CD4-positive, alpha-beta T cell treated with Interleukin-17A for 4 hours (primary cell): ENCODE measurements around the gene BBS5.
"Not testable (repeated sequence)": the region's sequence is repeated elsewhere in the genome, so short reads cannot be mapped to it uniquely, and the experiment has no call there.

Experiments used
- DNase-seq: peaks from one replicate; pipeline ENCODE4 v3.0.0-alpha.2; 2020; ENCODE audit warnings: mixed read lengths

The BBS5 gene

GRCh38 chr2:169479257-169480078 is at the start of gene BBS5:
TSS of gene BBS5 (plus strand) at chr2:169479494. CDS start at chr2:169479554, 60 bp downstream.
- peak; percentile 77 for DNase-seq

DNA sequence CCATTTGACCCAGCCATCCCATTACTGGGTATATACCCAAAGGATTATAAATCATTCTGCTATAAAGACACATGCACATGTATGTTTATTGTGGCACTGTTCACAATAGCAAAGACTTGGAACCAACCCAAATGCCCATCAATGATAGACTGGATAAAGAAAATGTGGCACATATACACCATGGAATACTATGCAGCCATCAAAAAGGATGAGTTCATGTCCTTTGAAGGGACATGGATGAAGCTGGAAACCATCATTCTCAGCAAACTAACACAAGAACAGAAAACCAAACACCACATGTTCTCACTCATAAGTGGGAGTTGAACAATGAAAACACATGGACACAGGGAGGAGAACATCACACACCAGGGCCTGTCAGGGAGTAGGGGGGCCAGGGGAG is 47.5 kb upstream of the BBS5 start:
- not testable (repeated sequence) for DNase-seq

DNA sequence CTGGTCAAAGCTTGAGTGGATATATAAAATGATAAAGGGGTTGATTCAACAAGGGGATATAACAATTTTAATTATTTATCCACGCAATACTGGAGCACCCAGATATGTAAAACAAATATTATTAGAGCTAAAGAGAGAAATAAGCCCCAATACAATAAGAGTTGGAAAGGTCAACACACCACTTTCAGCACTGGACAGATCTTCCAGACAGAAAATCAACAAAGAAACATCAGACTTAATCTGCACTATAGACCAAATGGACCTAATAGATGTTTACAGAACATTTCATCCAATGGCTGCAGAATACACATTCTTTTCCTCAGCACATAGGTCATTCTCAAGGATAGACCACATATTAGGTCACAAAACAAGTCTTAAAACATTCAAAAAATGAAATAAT is 45.1 kb upstream of the BBS5 start:
- DNase-seq, result not testable (repeated sequence)

DNA sequence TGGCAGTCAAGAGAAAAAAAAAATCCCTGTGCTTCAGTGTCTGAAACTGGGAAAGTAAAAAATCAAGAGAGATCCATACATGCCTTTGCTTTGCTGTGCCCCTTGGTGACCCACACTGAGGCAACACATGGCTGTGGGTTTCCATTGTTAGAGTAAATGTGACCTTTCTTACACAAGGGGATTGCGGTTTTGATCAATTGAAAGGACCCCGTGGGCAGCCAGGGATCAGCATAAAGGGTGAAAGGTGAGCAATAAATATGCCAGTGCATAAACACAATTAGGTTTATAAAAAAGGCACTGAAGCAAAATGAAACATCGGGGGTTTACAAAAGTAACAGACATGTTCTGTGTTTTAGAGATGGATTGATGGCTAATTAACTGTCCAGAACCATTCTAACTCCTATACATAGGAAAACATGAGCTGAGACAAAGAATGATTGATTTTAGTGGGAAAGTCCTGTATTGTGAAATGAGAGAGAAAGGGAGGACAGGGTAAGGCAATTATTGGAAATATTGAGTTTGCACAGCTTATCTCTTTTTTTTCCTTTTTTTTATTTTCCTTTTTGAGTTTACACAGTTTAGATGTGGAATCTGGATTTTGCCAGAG is 40.7 kb upstream of the BBS5 start:
- DNase-seq, result no peak

- DNase-seq, result no peak
Observed at GRCh38 chr2:169439900-169440299, 39.4 kb upstream of the BBS5 start.

DNA sequence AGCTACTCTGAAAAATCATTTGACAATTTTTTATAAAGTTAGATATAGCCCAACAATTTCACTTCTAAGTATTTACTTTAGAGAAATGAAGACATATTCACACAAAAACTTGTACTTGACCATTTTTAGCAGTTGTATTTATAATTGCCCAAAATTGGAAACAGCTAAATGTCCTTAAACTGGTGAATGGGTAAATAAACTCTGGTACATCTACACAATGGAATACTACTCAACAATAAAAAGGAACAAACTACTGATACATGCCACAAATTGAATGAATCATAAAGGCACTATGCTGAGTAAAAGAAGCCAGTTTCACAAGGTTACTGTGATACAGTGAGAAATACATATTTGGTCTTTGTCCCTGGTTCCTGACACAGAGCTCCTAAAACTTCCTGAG is 32.8 kb upstream of the BBS5 start:
- no peak for DNase-seq

- no peak for DNase-seq
Observed at GRCh38 chr2:169448316-169448715, 31.0 kb upstream of the BBS5 start.

GRCh38 chr2:169448865-169449264 is 30.4 kb upstream of the BBS5 start:
- DNase-seq, result no peak

DNA sequence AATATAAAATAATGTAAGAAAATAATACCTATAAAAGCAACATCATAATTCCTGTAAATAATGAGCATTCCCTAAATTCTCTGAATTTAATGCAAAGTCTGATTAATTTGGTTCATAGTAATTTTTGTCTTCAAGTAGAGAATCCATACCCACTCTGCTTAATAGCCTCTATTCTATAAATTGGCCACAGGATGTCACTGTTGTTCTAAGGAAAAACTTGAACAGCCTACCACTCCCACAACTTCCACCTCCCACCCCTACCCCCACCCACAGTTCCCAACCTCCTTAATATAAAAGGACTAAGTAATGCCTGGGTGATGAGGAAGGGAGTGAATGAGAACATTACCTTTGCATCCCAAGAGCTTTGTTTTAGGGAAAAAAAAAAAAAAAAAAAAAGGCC is 27.2 kb upstream of the BBS5 start:
- no peak for DNase-seq

GRCh38 chr2:169453044-169453443 is 26.2 kb upstream of the BBS5 start:
- not testable (repeated sequence) for DNase-seq

DNA sequence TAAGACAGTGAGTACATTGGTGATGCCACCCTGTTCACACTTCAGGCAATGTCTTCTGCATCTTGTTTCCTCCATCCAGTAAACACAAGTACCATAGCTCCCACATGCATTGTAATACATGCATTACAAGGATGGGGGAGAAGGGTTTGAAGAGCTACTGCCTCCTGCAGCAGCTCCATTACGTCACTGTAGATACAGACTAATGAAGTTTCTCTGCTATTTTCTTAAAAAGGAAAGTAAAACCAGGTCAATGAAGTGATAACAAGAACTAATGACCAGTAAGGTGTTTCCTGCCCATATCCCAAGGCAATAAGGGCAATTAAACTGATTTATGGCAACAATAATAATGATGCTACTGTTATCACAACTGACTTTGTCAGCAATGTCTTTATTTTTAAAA is 18.2 kb upstream of the BBS5 start:
- no peak for DNase-seq

GRCh38 chr2:169462896-169463695 is 16.2 kb upstream of the BBS5 start:
- DNase-seq, result no peak

GRCh38 chr2:169464466-169464865 is 14.8 kb upstream of the BBS5 start:
- DNase-seq, result no peak

GRCh38 chr2:169464882-169465281 is 14.4 kb upstream of the BBS5 start:
- DNase-seq, result no peak

DNA sequence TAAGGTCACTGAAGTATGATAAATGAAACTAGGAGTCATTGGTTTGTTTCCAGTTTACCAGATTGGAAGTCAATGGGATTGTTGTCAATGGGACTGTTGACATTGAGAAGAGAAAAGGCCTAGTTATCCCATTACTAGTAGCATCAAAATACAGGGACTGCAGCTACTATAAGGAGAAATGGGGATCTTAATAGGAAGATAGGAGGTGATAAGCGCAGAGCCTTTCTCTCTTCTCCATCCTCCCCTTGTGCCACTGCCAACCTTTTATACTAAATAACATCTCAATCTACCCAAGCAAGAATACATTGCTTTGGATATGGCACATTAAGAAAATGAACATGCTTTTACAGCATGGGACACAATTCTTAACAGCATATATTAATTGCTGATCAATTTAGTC is 10.5 kb upstream of the BBS5 start:
- DNase-seq, result no peak

GRCh38 chr2:169469952-169470572 is 9.2 kb upstream of the BBS5 start:
- DNase-seq, result no peak

DNA sequence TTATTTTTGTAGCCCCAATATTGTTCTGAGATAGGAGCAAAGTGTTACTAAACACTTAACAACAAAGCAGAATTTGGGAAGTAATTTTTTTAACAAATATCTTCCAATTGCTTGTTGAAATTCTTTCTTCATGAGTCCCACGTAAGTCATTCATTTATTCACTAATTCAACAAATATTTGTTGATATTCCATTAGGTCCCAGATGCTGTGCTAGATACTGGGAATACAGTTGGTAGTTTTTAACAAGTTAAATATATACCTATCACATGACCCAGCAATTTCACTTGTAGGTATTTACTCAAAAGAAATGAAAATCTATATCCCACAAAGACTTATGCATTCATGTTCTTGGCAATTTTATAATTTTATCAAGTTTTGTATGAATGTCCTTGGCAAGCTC is 7.0 kb upstream of the BBS5 start:
- DNase-seq, result no peak

- no peak for DNase-seq
Observed at GRCh38 chr2:169476459-169476858, 2.8 kb upstream of the BBS5 start.

DNA sequence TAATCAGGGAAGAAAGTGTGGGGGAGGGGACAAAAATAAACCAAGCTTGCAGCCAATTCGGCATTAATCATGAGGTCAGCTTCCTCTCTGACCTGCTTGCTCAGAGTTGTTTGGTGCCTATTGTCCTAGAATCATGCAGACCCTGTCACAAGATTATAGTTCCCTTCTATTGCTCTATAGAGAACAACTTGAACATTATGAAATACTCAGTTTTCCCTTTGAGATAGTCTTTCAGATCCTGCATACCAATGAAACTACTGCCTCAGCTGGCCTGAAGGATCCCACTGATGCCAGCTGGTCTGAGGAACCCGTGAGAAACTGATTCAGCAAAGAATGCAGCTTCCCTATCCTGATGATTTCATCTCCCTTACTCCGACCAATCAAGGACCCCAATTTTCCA is 955 bp upstream of the BBS5 start:
- no peak for DNase-seq

- no peak for DNase-seq
Observed at GRCh38 chr2:169478745-169479256, 493 bp upstream of the BBS5 start.

DNA sequence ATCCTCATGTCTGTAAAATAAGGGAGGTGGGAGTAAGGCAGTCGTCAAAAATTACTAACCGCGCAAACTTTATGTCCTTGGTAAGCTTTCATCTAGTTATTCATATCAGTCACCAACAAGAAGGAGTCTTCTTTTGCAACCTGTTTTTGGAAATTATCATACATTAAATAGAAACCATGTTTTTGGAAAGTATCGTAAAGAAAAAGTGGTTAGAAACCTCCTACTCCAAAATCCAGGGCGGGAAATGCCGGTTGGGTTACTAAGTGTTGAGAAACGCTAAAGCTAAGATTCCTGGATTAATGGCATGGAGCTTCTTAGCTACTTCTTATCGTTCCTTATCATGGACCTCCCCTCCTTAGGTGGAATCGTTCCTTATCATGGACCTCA is 778 bp downstream of the BBS5 start:
- no peak for DNase-seq

GRCh38 chr2:169485650-169486138 is 6.4 kb downstream of the BBS5 start:
- DNase-seq, result no peak

DNA sequence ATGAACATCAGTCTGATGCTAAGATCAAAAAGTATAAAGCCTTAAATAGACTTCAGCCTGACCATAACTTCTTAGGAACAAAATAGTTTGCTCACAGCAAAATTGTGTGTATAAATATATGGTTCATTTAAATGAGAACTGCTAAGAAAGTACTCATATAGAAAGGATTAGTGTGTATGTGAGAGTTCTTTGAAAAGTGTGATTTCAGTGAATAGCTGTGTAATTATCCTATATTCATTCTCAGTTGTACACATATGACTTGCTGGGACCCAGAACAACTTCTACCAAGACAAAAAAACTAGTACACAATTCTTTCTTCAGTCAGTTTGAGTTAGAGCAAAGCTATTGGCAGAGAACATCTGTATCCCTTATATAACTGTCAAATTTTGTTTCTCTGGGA is 7.2 kb downstream of the BBS5 start:
- DNase-seq, result no peak
